K562 (cell line): ENCODE measurements around the gene SUPT20HL1.

Experiments used
- EP300 ChIP-seq: IDR thresholded peaks from 2 replicates; pipeline ENCODE4 v1.6.1; 2012; ENCODE audit warnings: low read length, improper control_type of control experiment
- NFIC ChIP-seq: fragments of 450-650 bp; IDR thresholded peaks from 2 replicates; pipeline ENCODE4 v1.6.1; 2017; ENCODE audit warnings: mild to moderate bottlenecking, inconsistent platforms
- TF ChIP-seq, protein P1 (sequence below), 3 experiments: IDR thresholded peaks in 2 of 3; conservative IDR thresholded peaks in 1 of 3; 2 replicates each; pipeline ENCODE4 v1.5.1; 2011 to 2012; ENCODE audit warnings: low read length in 3 of 3, mild to moderate bottlenecking in 3 of 3, control low read depth in 2 of 3, improper control_type of control experiment in 1 of 3, inconsistent platforms in 1 of 3, low read depth in 1 of 3, mixed read lengths in 1 of 3, moderate library complexity in 1 of 3; ENCODE audit not compliant: insufficient read depth in 2 of 3

DNA sequence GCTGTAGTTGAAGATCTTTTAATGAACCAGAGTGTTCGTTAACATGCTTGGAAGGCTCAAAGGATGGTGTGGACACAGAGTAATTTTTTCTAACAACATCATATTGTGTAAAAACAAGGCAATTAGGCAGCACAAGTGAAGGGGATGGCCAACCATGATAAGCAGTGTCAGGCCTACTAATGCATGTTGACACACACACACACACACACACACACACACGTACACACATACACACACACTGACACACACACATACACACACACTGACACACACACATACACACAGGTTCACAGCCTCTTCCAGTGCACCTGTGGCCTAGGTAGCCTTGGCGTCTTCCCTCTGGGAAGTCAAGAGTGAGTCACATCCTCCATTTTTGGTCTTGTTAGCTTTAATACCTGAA is at the start of gene SUPT20HL1:
- TF ChIP-seq, protein P1, sequence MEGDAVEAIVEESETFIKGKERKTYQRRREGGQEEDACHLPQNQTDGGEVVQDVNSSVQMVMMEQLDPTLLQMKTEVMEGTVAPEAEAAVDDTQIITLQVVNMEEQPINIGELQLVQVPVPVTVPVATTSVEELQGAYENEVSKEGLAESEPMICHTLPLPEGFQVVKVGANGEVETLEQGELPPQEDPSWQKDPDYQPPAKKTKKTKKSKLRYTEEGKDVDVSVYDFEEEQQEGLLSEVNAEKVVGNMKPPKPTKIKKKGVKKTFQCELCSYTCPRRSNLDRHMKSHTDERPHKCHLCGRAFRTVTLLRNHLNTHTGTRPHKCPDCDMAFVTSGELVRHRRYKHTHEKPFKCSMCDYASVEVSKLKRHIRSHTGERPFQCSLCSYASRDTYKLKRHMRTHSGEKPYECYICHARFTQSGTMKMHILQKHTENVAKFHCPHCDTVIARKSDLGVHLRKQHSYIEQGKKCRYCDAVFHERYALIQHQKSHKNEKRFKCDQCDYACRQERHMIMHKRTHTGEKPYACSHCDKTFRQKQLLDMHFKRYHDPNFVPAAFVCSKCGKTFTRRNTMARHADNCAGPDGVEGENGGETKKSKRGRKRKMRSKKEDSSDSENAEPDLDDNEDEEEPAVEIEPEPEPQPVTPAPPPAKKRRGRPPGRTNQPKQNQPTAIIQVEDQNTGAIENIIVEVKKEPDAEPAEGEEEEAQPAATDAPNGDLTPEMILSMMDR (IDR thresholded peaks at IDR 0.05 in 2 of 3, conservative IDR thresholded peaks at IDR 0.05 in 1 of 3; ENCODE audit: insufficient read depth in 2 of 3, low read depth in 1 of 3, low read length in 3 of 3): no peak
- TF ChIP-seq NFIC (no peak), EP300 (no peak)
